ENCODE measurements around the gene PLVAP.
"Not testable (repeated sequence)": the region's sequence is repeated elsewhere in the genome, so short reads cannot be mapped to it uniquely, and the experiment has no call there.

The PLVAP gene

GRCh38 chr19:17398902-17399527 lies 21.9 kb upstream of the PLVAP start:
- no peak for DNase-seq

- DNase-seq: no peak
Observed at GRCh38 chr19:17394891-17395415, 17.8 kb upstream of the PLVAP start.

- no peak for DNase-seq
Observed at GRCh38 chr19:17393914-17394313, 16.8 kb upstream of the PLVAP start, which contains the start of gene CCDC194. Gene CCDC194 (minus strand): TSS chr19:17394196. CDS start chr19:17394158, 38 bp downstream.

GRCh38 chr19:17393002-17393401 lies 15.9 kb upstream of the PLVAP start:
- no peak for DNase-seq

GRCh38 chr19:17391371-17392151 lies 14.4 kb upstream of the PLVAP start:
- DNase-seq: no peak

- peak; percentile 54 for DNase-seq
Observed at GRCh38 chr19:17390665-17391370, 13.7 kb upstream of the PLVAP start.

- DNase-seq: no peak
Observed at GRCh38 chr19:17389957-17390664, 13.0 kb upstream of the PLVAP start.

GRCh38 chr19:17389288-17389687 lies 12.1 kb upstream of the PLVAP start:
- no peak for DNase-seq

- DNase-seq: no peak
Observed at GRCh38 chr19:17385878-17386611, 8.9 kb upstream of the PLVAP start.

GRCh38 chr19:17380426-17381138 lies 3.4 kb upstream of the PLVAP start:
- no peak for DNase-seq

- DNase-seq: no peak
Observed at GRCh38 chr19:17379221-17379631, 2.1 kb upstream of the PLVAP start.

- no peak for DNase-seq
Observed at GRCh38 chr19:17378271-17378670, 1.1 kb upstream of the PLVAP start.

GRCh38 chr19:17370026-17370587 lies 7.0 kb downstream of the PLVAP start:
- DNase-seq: no peak

GRCh38 chr19:17365361-17365760 lies 11.8 kb downstream of the PLVAP start:
- no peak for DNase-seq

- not testable (repeated sequence) for DNase-seq
Observed at GRCh38 chr19:17363852-17364605, 13.1 kb downstream of the PLVAP start.

GRCh38 chr19:17359905-17360800 lies 17.0 kb downstream of the PLVAP start:
- no peak for DNase-seq

GRCh38 chr19:17358395-17358794 lies 18.7 kb downstream of the PLVAP start:
- no peak for DNase-seq

- no peak for DNase-seq
Observed at GRCh38 chr19:17357724-17358123, 19.4 kb downstream of the PLVAP start.

- no peak for DNase-seq
Observed at GRCh38 chr19:17357078-17357666, 20.0 kb downstream of the PLVAP start.

Measured in NCI-H524 treated with DMSO at 0.1 percent for 48 hours (cell line).